ENCODE measurements around the gene PID1.
A peak's percentile ranks its signal among the peaks of the same experiment; 100 is the strongest.

PID1 gene

GRCh38 chr2:229059331-229060033 lies 211.6 kb downstream of the PID1 start:
- no peak for DNase-seq

- no peak for DNase-seq
Observed at GRCh38 chr2:229057976-229058553, 213.0 kb downstream of the PID1 start.

DNA sequence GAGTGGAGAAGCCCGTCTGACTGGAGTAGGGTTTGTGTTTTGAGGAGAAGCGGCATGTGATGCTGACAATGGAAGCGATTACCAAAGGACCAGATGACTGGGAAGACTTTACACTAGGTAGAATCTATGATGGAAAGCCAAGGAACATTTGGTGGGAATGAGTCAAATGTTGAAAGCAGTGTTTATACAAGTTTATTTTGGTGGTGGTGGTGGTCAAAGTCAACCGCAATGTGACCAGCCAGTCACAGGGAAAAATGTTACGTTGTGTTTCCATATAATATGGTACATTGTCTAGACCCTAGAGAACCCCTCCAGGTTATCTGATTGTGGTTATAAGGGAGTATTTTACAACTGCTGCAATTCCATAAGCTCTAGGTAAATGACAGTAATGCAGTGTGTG lies 216.8 kb downstream of the PID1 start:
- no peak for DNase-seq

DNA sequence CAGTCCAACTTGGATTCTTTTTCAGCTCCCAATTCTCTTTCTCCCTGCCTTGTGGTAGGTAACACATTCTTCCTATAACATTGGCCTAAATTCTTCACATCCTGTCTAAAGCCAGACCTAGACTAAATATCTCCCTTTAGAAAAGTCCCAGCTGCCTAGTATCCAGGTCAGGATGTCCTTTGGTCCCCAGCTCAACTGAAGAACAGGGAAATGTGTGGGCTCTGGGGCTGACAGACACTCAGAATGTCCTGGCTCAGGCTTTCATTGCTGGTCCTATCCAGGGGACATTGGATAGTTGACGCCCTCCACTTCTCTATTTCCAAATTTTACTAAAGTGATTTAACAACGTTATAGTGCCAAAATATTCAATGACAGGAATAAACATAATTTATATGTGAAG lies 219.3 kb downstream of the PID1 start:
- DNase-seq = no peak

GRCh38 chr2:229050133-229050532 lies 221.0 kb downstream of the PID1 start:
- no peak for DNase-seq

GRCh38 chr2:229048134-229048533 lies 223.0 kb downstream of the PID1 start:
- DNase-seq = no peak

DNA sequence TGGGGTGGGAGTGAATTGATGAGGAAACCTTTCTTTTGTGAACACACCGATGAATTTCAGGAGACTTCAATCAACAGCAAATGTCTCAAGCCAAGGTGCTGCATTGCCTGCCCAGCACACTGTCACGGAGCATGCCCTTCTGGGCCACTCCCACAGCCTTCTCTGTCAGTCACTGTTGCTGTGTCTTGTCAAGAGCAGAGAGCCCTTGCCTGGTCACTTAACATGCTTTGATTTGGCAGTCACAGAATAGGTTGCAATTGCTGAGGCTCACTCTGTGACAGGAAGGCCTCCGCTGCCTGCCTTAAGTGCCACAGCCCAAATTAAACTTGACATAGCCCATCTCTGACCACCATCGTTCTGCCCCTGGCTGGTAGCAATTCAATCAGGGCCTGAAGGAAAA lies 225.4 kb downstream of the PID1 start:
- DNase-seq = no peak

GRCh38 chr2:229044581-229044980 lies 226.5 kb downstream of the PID1 start:
- DNase-seq = peak; percentile 20

DNA sequence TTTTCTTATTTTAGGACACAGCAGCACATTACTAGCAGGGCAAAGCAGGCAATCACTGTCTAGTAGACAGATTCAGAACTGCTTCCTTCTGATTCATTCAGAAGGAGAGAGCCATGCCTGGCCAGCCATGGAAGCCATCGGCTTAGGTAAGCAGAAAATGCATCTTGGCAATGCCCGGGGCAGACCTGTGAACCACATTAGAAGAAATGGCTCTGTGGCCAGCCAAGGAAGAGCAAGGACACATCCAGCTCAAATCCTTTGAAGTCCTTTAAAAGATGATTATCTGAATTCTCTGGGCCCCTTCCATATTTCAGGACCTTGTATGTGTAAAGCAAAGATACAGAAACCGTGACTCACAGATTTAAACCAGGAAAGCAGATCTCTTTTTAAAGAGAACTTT lies 227.4 kb downstream of the PID1 start:
- no peak for DNase-seq

GRCh38 chr2:229042349-229042748 lies 228.7 kb downstream of the PID1 start:
- DNase-seq = no peak

DNA sequence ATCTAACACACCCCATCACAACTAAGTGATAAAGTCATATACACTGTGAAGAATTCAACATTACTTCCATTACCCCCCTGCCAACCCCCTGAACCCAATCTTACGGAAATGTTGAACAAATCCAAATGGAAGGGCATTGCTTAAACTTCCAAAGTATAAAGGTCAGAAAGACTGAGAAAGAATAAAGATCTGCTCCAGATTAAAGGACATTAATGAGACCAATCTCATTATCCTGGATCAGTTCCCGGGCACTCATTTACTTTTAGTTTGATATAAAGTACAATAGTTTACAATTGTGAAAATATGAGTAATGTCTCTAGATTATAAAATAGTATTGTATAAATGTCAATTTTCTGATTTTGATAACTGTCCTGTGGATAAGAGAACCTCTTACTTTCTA lies 229.4 kb downstream of the PID1 start:
- no peak for DNase-seq

- DNase-seq = no peak
Observed at GRCh38 chr2:229037621-229038020, 233.5 kb downstream of the PID1 start.

- DNase-seq = peak; percentile 38
Observed at GRCh38 chr2:229033816-229034215, 237.3 kb downstream of the PID1 start.

DNA sequence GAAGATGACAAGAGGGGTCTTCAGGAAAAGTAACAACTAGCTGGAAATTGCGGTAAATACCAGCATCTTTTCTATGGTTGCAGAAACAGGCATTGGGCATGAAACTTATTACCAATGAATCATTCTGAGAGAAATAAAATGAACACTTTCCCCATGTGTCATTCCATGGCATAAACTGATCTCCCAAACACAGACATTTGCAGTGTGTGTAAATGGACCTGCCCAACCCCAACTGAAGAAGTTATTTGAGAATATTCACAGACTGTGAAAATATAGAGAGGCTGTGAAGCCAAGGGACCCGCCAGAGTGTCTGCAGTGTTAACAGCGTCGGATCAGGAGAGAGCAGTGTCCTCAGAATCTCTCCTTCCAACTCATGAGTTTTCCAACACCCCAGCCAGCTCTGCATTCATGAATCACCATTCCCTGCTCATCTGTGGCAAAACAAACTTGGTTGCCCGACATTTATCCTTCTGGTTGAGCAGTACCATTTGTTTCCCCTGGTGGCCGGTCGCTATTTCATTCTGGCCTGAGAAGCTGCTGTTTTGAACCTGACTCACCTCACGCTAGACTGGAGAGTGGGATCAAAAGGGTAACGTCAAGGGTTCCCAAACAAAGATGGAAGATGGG lies 238.4 kb downstream of the PID1 start:
- DNase-seq = no peak

DNA sequence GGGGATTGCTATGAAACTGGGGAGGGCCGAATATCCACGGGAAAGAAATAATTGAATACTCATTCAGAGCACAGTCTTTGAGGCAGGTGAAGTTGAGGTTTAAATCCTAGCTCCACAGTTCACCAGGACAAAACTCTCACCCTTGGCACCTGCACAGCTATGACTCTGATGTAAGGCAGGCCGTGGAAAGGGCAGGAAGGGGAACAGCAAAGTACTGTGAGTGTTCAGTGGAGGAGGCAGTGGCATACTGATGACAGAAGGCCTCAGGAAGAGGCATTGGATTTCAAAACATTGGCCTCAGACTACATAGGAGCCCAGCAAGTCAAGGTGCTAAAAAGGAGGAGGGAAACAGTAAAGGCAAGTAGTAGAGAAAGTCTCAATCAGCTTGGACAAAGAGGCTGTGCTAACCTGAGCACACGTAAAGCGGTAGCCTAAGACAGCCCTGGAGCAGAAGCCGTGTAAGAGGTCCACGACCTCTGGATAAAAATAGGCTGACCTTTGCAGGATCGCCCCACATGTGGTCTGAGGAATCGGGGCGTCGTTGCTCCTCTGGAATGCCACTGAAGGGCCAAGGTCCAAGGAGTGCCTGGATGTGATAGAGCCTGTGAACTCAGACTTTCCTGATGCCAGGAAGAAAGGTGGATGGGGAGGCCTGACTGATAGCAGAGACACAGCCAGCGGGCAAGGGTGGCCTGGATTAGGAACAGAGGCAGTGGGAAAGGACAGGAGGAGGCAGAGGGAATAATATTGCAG lies 243.6 kb downstream of the PID1 start:
- no peak for DNase-seq

DNA sequence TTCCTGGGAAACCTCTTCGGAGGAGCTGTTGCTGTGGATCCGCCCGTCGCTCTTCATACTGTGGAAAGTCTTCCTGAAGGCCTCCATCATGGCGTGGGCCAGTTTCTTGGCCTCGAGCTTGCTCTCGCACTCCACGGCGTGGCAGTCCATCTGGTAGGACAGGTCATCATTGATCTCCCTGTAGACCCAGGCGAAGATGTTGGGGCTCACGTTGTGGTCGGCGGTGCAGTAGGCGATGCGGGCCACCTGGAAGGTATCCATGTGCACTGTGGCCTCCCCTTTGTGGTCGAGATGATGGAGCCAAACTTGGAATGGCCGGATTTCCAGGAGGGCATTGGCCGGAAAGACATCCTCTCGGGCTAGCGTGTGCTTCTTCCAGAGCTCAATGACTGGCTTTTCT lies 245.4 kb downstream of the PID1 start:
- no peak for DNase-seq

- DNase-seq = no peak
Observed at GRCh38 chr2:229022652-229023051, 248.4 kb downstream of the PID1 start.

DNA sequence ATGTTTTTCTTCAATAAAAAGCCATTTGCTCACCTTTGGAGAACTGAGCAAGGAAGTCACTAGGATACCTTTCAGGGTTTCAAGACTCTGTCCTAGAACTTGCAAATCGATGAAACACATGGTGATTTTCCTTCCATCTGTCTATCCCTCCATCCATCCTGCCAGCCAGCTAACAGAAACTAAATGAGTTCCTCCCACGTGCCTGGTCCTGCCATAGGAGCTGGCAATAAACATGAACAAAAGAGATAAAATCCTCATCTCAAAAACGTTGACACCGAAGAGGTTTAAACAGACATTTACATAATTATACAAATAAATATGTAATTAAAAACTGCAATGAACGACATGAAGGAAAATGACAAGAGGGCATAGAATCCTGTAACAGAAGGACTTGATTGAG lies 249.0 kb downstream of the PID1 start:
- DNase-seq = no peak

GRCh38 chr2:229009816-229010215 lies 261.3 kb downstream of the PID1 start:
- DNase-seq = no peak

DNA sequence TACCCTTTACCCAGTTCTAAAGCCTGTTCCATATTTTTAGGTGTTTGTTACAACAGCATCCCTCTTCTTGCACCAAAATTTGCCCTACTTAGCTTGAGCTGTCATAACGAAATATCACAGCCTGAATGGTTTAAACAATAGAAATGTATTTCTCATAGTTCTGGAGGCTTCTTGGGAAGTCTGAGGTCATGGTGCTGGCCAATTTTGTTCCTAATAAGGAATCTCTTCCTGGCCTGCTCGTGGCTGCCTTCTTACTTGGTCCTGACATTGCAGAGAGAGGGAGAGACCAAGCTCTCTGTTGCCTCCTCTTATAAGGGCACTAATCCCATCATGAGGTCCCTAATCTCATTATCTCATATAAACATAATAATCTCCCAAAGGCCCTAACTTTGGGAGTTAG lies 267.8 kb downstream of the PID1 start:
- no peak for DNase-seq

DNA sequence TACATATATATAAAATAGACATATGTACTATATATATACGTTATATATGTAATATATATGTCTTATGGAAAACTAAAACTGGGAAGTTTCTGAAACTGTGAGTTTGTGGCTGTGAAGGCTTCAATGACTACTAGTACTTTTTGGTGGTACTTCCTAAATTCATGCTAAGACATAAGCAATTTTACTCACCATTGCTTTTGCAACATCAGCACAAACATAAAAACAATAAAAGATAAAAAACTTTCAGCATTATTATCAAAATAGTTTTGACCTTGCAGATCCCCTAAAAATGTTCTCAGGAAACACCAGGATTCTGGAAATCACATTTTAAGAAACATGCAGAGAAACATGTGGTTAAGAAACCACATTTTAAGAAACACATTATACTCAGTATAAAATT lies 269.9 kb downstream of the PID1 start:
- no peak for DNase-seq

GRCh38 chr2:228999326-228999725 lies 271.8 kb downstream of the PID1 start:
- no peak for DNase-seq

GRCh38 chr2:228988786-228989185 lies 282.3 kb downstream of the PID1 start:
- no peak for DNase-seq

Data from NCI-H226 (cell line).